Stimulated activated CD4-positive, alpha-beta T cell treated with anti-CD3 and anti-CD28 coated beads, Interleukin-15, amount 100 ng/mL, for 1 hour (primary cell): ENCODE data around the gene ARHGAP30.

Source experiments
- DNase-seq, 2 donors: peaks; one replicate each; pipeline ENCODE4 v3.0.0-alpha.2; 2020; ENCODE audit warnings: low read depth in 1 of 2, low spot score in 1 of 2

Gene ARHGAP30

GRCh38 chr1:161089938-161090337, 20.2 kb upstream of the ARHGAP30 start:
- DNase-seq = no peak

- no peak for DNase-seq
These were observed 19.7 kb upstream of the ARHGAP30 start, which contains the start of gene NECTIN4 for GRCh38 chr1:161089251-161089924. NECTIN4 (minus strand) TSS chr1:161089558; CDS start chr1:161089296, 262 bp downstream.

GRCh38 chr1:161088587-161089110, 19.0 kb upstream of the ARHGAP30 start:
- no peak for DNase-seq

DNA sequence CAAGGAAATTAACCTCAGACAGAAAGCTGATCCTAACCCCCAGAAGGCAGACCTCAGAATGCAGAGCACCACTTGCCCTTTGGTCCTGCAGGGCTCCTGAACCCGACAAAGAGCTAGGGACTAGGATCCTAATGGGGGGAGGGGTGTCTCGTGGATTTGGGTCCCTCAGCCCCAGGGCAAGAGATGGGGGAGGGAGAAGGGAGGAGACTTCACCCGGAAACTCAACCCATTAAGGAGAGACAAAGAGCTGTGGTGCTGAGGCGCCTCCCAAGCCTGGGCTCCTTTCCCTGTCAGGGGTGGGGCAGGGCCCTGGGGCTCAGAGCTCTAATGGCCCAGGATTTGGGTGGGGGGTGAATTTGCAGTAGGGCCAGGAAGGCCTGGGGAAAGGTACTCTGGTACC, 16.8 kb upstream of the ARHGAP30 start:
- DNase-seq = no peak

DNA sequence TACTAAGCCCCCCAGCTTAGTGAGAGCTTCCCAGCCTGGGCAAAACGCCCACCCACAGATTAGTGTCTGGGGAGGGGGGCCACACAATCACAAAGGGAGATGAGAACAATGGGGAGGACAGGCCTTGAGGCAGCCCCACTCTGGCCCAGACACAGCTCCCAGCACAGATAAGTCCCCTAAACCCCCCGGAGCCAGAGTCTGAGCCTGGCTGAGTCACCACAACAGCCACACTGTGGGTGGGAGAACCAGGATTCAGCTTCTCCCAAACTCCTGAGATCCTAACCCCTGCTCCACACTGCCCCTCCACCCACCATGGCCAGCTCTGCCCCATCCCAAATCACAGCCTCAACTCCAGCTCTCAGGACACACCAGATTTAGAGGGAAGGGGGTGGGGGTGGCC, 15.5 kb upstream of the ARHGAP30 start:
- no peak for DNase-seq

- no peak for DNase-seq
These were observed 14.9 kb upstream of the ARHGAP30 start for GRCh38 chr1:161084597-161084988.

GRCh38 chr1:161083748-161084596, 14.3 kb upstream of the ARHGAP30 start:
- DNase-seq = no peak

DNA sequence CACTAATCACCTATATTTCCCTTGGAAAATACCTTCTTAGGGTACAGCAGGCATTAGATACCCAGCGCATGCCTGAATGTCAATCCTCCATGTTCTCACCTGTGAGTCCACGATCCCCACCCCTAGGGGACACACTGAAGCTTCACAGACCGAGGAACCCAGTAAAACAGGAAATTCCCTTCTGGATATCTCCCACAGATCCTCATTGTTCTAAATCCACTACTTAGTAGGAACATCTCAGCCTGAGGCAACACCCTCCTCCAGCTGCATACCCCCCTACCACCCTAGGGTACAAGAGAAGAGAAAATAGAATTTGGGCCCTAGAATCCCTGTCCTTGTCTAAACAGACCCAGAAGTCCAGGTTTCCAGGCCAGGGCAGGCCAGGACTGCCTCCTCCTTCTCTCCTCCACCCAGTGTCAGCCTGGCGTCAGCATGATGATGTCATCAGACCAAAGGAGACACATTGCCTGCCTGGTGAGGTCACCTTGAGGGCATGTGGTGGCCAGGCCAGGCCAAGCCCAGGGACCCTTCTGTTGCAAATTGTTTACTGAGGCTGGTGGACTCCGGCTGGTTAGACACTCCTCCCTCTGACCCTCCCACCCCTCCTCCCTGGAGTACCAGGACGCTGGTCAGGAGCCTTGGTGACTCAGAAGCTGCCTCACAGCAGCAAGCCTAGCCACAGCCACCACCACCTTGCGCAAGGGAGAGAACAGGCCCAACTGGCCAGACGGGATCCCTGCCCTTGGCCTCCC, 13.5 kb upstream of the ARHGAP30 start:
- DNase-seq = no peak

GRCh38 chr1:161082483-161082882, 12.8 kb upstream of the ARHGAP30 start:
- no peak for DNase-seq

DNA sequence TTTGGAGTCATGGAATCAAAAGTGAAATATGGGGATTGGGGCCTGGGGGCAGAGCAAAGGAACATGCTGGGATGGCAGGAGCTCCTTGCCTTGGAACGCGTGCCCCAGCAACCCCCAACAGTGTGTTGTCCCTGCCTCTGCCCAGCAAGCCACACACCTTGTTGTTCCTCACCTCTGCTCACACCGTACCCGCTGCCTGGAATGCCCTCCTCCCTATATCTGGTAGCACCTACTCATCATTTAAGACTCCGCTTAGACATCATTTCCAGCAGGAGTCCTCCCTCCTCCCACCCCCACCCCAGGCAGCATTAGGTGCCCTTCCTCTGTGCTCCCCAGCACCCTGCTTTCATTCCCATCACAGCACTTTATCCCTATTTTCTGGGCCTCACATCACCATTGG, 11.8 kb upstream of the ARHGAP30 start:
- no peak for DNase-seq

DNA sequence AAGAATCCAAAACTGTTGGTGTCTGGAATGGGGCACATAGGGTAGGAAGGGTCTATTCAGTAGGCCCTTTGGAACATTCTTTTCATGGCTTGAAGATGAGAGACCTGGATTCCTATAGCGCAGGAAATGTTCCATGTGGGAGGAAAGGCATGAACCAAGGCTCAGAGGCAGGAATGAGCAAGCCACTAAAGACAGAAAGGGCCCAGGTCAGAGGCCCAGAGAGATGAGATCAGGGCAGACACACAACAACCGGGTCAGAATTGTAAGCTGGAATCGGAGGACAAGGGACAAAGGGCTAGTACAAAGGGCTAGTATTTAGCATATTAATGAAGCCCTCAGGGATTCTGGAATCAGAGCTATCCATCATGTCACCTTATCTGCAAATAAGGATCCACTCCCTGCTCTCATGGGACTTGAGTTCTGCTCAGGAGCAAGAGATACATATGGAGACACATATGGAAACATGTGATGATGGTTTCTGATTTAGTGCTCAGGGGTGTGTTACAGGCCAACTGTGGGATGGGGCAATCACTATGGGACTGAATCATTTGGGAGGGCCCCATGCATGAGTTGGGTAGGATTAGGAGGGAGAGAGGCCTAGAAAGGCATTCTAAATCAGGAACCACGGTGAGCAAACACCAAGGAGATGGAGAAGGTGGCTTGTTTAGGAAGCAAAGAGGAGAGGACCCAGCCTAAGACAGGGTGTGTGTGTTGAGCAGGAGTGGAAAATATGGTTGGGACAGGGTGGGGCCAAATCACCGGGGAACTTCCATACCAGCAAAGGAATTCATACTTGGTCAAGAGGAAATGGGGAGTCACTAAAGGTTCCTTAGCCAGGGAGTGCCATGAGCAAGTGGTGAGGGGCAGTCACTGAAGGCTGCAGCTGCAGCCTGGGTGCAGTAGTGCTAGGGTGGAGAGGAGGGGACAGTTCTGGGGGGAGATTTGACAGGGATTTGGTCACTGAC, 11.0 kb upstream of the ARHGAP30 start:
- no peak for DNase-seq

DNA sequence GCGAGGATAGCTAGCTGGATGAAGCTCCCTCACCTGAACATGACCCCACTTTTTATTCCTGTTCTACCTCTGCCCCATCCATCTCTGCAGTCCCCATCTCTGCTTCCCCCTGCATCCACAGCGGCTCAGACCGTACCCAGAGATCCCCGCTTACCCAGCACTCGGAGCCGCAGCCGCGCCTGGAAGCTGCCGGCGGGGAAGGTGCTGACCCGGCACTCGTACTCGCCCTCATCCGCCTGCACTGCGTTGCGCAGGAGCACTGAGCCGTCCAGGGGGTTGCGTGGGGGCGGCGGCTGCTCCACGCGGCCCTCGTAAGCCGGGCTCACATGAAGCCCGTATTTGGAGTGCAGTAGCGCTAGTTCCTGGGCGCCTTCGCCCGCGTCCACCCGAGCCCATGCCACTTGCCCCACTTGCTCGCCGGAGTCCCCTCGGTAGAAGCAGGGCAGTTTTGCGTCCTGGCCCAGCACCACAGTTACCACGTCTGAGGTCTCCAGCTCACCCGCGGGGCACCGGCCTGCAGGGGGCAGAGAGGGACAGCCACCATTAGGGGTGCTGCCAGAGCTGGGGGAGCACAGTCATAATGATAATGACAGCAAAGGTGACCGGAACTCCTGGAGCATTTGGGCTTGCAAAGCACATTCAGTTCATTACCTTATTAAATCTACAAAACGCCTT, 9.9 kb upstream of the ARHGAP30 start:
- DNase-seq = no peak

DNA sequence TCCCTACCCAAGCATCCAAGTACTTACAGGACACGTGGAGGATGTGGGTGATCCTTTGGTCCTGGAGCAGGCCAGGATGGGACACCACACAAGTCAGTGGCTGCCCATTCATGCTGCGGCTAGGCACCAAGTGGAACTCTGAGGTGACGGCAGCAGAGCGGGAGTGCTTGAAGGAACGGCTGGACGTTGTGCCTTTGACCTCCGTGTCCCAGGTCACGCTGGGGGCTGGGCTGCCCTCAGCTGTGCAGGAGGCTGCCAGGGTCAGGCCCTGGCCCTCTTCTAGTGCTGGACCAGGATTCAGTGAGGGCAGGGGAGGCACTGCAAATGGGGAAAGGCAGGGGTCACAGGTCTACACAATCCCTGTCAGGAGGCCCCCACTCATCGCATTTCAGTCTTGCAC, 7.7 kb upstream of the ARHGAP30 start:
- no peak for DNase-seq

DNA sequence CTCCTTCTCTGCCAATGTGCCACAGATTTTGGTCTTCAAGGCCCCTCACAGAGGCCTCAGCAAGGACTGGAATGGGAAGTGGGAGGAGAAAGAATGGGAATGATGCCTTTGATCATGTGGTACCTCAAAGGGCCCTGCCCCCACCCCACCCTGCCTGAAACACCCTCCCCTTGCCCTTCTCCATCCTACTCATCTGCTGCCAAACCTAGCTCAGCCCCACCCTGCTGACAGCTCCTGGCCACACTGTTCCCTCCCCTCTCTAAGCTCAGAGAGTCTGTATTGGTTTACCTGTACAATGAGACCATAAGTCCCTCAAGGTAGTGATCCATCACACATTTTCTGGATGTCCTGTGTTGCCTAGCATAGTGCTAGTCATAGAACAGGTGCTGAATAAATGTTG, 6.7 kb upstream of the ARHGAP30 start:
- no peak for DNase-seq

DNA sequence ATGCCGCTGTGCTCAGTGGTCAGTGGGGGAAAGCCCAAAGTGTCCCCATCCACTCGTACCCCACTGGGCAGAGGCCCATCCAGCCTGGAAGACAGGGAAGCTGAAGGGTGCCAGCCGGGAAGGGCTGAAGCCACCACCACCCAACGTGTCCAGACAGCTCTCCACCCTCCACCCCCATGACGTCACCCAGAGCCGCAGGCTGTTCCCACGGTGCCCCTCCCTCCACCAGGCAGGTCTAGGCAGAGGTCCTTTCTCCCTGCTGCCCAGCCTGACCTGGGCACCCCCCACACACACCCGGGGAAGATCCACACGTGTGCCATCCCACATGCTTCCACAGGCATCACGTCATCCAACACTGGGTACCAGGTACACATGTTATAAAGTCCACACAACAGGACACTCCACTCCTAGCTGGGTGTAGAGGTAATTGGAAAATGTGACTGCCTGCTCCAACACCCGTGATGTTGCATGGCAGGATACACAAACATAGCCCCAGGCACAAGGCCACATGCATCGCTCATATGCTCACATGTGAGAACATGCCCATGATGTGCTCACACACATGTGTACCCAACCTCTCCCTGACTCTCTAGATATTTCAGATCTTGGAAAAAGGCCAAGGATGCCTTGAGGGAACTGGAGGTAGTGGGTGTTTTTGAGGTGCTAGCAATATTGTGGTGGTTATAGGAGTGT, 5.1 kb upstream of the ARHGAP30 start:
- no peak for DNase-seq

DNA sequence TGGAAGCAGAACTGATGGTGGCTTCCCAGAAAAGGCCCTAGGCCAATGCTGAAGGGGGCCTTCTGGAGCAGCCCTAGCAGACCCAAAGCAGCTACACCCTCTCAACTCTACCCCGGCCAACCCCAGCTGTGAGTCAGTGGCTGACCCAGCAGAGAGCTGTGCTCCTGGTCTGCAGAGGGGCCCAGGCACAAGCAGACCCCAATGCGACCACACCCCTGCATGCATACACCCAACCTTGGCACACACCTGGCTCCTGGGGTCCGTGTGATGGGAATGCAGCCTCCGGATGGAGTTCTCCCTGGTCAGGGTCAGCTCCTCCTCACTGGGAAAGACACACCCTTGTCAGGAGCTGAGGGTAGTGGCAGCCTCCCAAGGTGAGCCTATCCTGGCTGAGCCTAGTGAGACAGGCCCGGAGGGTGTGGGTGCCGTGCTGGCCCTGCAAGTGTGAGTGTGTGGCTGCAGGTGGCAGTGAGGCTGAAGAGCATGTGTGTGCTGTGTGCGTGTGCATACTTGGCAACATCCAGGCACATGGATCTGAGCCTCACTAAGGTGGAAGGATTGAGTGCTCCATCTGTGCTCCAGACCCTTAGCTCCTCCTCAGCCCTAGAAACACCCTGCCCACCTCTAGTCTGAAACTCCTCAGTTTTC, 3.9 kb upstream of the ARHGAP30 start:
- no peak for DNase-seq

GRCh38 chr1:161072751-161073449, 3.2 kb upstream of the ARHGAP30 start:
- no peak for DNase-seq

DNA sequence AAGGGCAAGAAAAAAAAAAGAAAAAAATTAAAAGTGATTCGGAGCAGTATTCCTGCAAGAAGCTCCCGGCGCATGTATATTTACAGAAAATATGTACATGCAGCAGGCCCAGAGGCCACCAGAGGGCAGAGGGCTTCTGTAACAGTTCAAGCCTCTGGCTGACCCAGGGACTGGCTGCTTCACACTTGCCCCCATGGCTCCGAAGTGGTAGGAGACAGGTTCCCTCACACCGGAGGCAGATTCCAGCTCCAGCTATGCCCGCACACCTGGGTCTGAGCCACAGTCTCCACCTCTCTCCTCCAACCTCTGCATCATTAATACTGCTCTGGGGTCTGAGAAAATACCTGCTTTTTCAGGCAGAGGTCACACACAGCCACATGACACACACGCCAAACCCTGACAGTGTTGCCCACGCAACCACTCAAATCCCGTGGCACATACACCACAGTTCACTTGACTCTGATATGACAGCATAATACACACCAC, 2.2 kb upstream of the ARHGAP30 start:
- no peak for DNase-seq
